ENCODE measurements around the gene TRPV3. TPM values are rescaled to one million over a fixed set of nuclear protein-coding genes. Genes with fewer than 3 reads are reported as not detected.

Gene TRPV3
- total and polyA plus RNA-seq, 2 of the 8 experiments (the other 6 are each of a cell fraction or from before 2014, with no cell fraction given), result 0.56 to 1.0 TPM

- peaks cover 0 to 13% (median 4%) of the 10 kb centered on the region in 4 experiments; a peak in 5 of 7 replicates for H3K4me1 ChIP-seq (replicated peaks in 1 of 4; ENCODE audit: control insufficient read depth in 3 of 4, insufficient read depth in 4 of 4, low read length in 3 of 4)
- H2BK120ac ChIP-seq (replicated peaks; ENCODE audit: low read depth, low read length), result no peak overlapping the region
- H3K4me2 ChIP-seq (ENCODE audit: insufficient read depth in 1 of 2, low read depth in 2 of 2, low read length in 2 of 2), result no peak overlapping the region
- no peaks in the 10 kb centered on the region for H3K79me2 ChIP-seq (ENCODE audit: control insufficient read depth in 1 of 2, insufficient read depth in 2 of 2, low read length in 2 of 2)
- no peak overlapping the region for H2BK12ac ChIP-seq (ENCODE audit: low read depth, low read length)
- H3K4me3 ChIP-seq (ENCODE audit: extremely low read depth in 1 of 4, insufficient read depth in 2 of 4, low read depth in 3 of 4, low read length in 4 of 4), result no peak overlapping the region
- H3K4ac ChIP-seq (replicated peaks; ENCODE audit: insufficient read length, low read depth, low read length), result no peak overlapping the region
- FAIRE-seq (no peak), DNase-seq (ENCODE audit: low read depth in 1 of 2, low spot score in 2 of 2) (no peak)
- no peak overlapping the region for H3K9ac ChIP-seq (replicated peaks in 1 of 4; ENCODE audit: extremely low read depth in 1 of 4, low read depth in 3 of 4, low read length in 3 of 4)
- CTCF ChIA-PET (ENCODE audit: partially characterized antibody), result interaction anchor here (1.4 kb wide), 1 partner anchor 30 kb away, joined by 3 read pairs; no protein-coding TSS in a partner anchor
- H2BK15ac ChIP-seq (ENCODE audit: low read length), result no peak overlapping the region
- POLR2A ChIA-PET (ENCODE audit: partially characterized antibody), result no interaction called here
- no peak overlapping the region for H3K14ac ChIP-seq (ENCODE audit: insufficient read length)
- H3K23ac ChIP-seq (ENCODE audit: insufficient read length), result no peak overlapping the region
- no peaks in the 10 kb centered on the region for H3K9me3 ChIP-seq (ENCODE audit: insufficient read depth in 2 of 2, low read depth in 1 of 2, low read length in 1 of 2)
- no peak overlapping the region for H3K56ac ChIP-seq (replicated peaks; ENCODE audit: insufficient read length, low read depth, low read length)
- no peaks in the 10 kb centered on the region for H4K20me1 ChIP-seq (replicated peaks in 1 of 2; ENCODE audit: control insufficient read depth in 1 of 2, insufficient read depth in 2 of 2, low read length in 2 of 2)
- H2BK5ac ChIP-seq (ENCODE audit: low read depth, low read length), result no peak overlapping the region
- H4K8ac ChIP-seq (ENCODE audit: extremely low read depth, insufficient read depth, low read length), result no peak overlapping the region
- no peak overlapping the region; the same call in 1 of the 2 replicates for H2AK5ac ChIP-seq (ENCODE audit: low read depth, low read length)
- no peak overlapping the region for H4K91ac ChIP-seq (replicated peaks; ENCODE audit: insufficient read length, low read length)
- peak; percentile 79 for TF ChIP-seq KDM1A (IDR thresholded peaks at IDR 0.05; ENCODE audit: borderline replicate concordance, low read length)
- no peak for TF ChIP-seq TBP (IDR thresholded peaks at IDR 0.05; ENCODE audit: low read depth, low read length)
- peaks cover 3% of the 10 kb centered on the region; the same call in 1 of the 2 replicates for H3K23me2 ChIP-seq (ENCODE audit: low read depth, low read length)
- WGBS, 2 experiments (ENCODE audit: extremely low coverage in 1 of 2, insufficient coverage in 1 of 2, insufficient read length in 1 of 2, insufficient replicate concordance in 2 of 2, low coverage in 1 of 2, low lambda C conversion rate in 2 of 2, missing lambda C conversion rate in 1 of 2), result 86% methylated on average over 11 of the region's 11 CpGs; no CpG with 5 or more reads in 1 of the 2 experiments
- no peaks in the 10 kb centered on the region for H3K27me3 ChIP-seq (replicated peaks in 1 of 4; ENCODE audit: control insufficient read depth in 3 of 4, extremely low read depth in 1 of 4, insufficient read depth in 3 of 4, low read length in 3 of 4)
- no peaks in the 10 kb centered on the region for H3K79me1 ChIP-seq (ENCODE audit: low read depth, low read length)
- no peaks in the 10 kb centered on the region for H3K36me3 ChIP-seq (ENCODE audit: control insufficient read depth in 2 of 4, insufficient read depth in 4 of 4, low read length in 3 of 4)
- H3K18ac ChIP-seq (ENCODE audit: extremely low read depth, low read length), result no peak overlapping the region
- H3K27ac ChIP-seq (ENCODE audit: low read depth, low read length), result no peak overlapping the region
- H2AFZ ChIP-seq (ENCODE audit: low read length), result no peak overlapping the region
- no peak overlapping the region for H2BK20ac ChIP-seq (ENCODE audit: low read length)
- no peak overlapping the region for H4K5ac ChIP-seq (ENCODE audit: insufficient read length, low read depth, low read length)
Measured at GRCh38 chr17:3528880-3529511, 28.6 kb downstream of the TRPV3 start.

Data from H1 (cell line).